Endothelial cell of umbilical vein (primary cell): Measurements from ENCODE around the gene CXCR5. TPM values are rescaled to one million over a fixed set of nuclear protein-coding genes. Genes with fewer than 3 reads are reported as not detected.

Experiments used
- BruUV-seq: library from RNA; stranded (reverse); fragments of 400-500 nt; replicated peaks from 2 replicates; lab custom pipeline; 2021; lab: Mats Ljungman, UMichigan
- CTCF ChIA-PET: fragments of 300-600, 350-600 bp; sonication (Branson Sonifier 250); formaldehyde crosslinking; loops from one replicate; lab custom pipeline; 2021; ENCODE audit warnings: antibody characterized with exemption, inconsistent platforms; lab: Charles Lee
- POLR2A ChIA-PET: fragments of 300-600, 350-600 bp; sonication (Branson Sonifier 250); formaldehyde crosslinking; loops from one replicate; lab custom pipeline; 2021; ENCODE audit warnings: antibody characterized with exemption, inconsistent platforms; lab: Charles Lee
- DNase-seq: peaks from one replicate; pipeline ENCODE4 v3.0.0-alpha.2; 2011; ENCODE audit warnings: low read depth, low spot score
- FAIRE-seq: peaks from 2 replicates; lab custom pipeline; 2011; peaks lifted over from hg19 to GRCh38; lab: Jason Lieb, UNC
- H2AFZ ChIP-seq: 2 replicates; pipeline ENCODE4 v1.6.0; 2012; ENCODE audit warnings: low read depth, low read length, control low read depth, inconsistent platforms
- H3K27ac ChIP-seq: 2 replicates; pipeline ENCODE4 v1.5.1; 2011; ENCODE audit warnings: low read depth, mild to moderate bottlenecking, control low read depth, low read length, moderate library complexity; ENCODE audit not compliant: insufficient read depth
- H3K27me3 ChIP-seq, 2 experiments: 2 replicates each; pipeline versions ENCODE4 v1.6.0 to v1.6.1; 2011; ENCODE audit warnings: low read length in 2 of 2, mixed read lengths in 1 of 2; ENCODE audit not compliant: control insufficient read depth in 2 of 2, insufficient read depth in 2 of 2
- H3K36me3 ChIP-seq, 2 experiments: 2 replicates in 1 of 2; 3 replicates in 1 of 2; pipeline ENCODE4 v1.5.1; 2011; ENCODE audit warnings: low read length in 2 of 2, mild to moderate bottlenecking in 1 of 2, moderate library complexity in 1 of 2; ENCODE audit not compliant: control insufficient read depth in 2 of 2, insufficient read depth in 2 of 2; ENCODE audit errors: extremely low read depth in 1 of 2
- H3K4me1 ChIP-seq: 3 replicates; pipeline ENCODE4 v1.5.1; 2011; ENCODE audit warnings: mild to moderate bottlenecking, low read length; ENCODE audit not compliant: control insufficient read depth, insufficient read depth; ENCODE audit errors: extremely low read depth
- H3K4me2 ChIP-seq: 2 replicates; pipeline ENCODE4 v1.6.1; 2011; ENCODE audit warnings: low read length, control low read depth, mixed read lengths; ENCODE audit not compliant: insufficient read depth
- H3K4me3 ChIP-seq, 3 experiments: fragments of 200-600 bp in 1 of 3; sonication (generic), shearing (Covaris generic) in 1 of 3; replicated peaks in 1 of 3; 2 replicates each; pipeline ENCODE4 v1.5.1; 2011 to 2016; ENCODE audit warnings: control low read depth in 3 of 3, low read length in 3 of 3, mild to moderate bottlenecking in 2 of 3, inconsistent platforms in 1 of 3, low read depth in 1 of 3, moderate library complexity in 1 of 3; ENCODE audit not compliant: insufficient read depth in 1 of 3
- H3K79me2 ChIP-seq: 2 replicates; pipeline ENCODE4 v1.6.0; 2012; ENCODE audit warnings: low read length, inconsistent platforms; ENCODE audit not compliant: control insufficient read depth, insufficient read depth
- H3K9ac ChIP-seq: replicated peaks from 2 replicates; pipeline ENCODE3; 2011; ENCODE audit warnings: low read length, control low read depth; ENCODE audit not compliant: insufficient read depth; ENCODE audit errors: extremely low read depth
- H3K9me1 ChIP-seq: replicated peaks from 3 replicates; pipeline ENCODE4 v1.6.0; 2011; ENCODE audit warnings: mild to moderate bottlenecking, low read length; ENCODE audit not compliant: control insufficient read depth, insufficient read depth; ENCODE audit errors: extremely low read depth
- H3K9me3 ChIP-seq: replicated peaks from 2 replicates; pipeline ENCODE4 v1.5.1; 2012; ENCODE audit warnings: low read length, inconsistent platforms; ENCODE audit not compliant: control insufficient read depth, insufficient read depth
- H4K20me1 ChIP-seq: replicated peaks from 2 replicates; pipeline ENCODE3; 2011; ENCODE audit warnings: mild to moderate bottlenecking, low read length; ENCODE audit not compliant: control insufficient read depth, insufficient read depth; ENCODE audit errors: extremely low read depth
- CTCF ChIP-seq, 2 donors: IDR thresholded peaks; 1 replicate in 1 of 2; 2 replicates in 1 of 2; pipeline ENCODE4 v1.5.1; 2011; ENCODE audit warnings: low read length in 2 of 2, mild to moderate bottlenecking in 2 of 2, moderate library complexity in 2 of 2, control low read depth in 1 of 2, inconsistent platforms in 1 of 2, low read depth in 1 of 2; ENCODE audit not compliant: insufficient read depth in 1 of 2; ENCODE audit errors: extremely low read depth in 1 of 2
- EZH2 ChIP-seq: IDR thresholded peaks from 2 replicates; pipeline ENCODE4 v1.6.1; 2012; ENCODE audit warnings: borderline replicate concordance, low read depth, mild to moderate bottlenecking, moderate library complexity, low read length, inconsistent platforms; ENCODE audit not compliant: severe bottlenecking
- FOS ChIP-seq: IDR thresholded peaks from 2 replicates; pipeline ENCODE4 v1.6.1; 2011; ENCODE audit warnings: mild to moderate bottlenecking, low read length, moderate library complexity, borderline replicate concordance; ENCODE audit not compliant: insufficient read depth
- GATA2 ChIP-seq: IDR thresholded peaks from 2 replicates; pipeline ENCODE4 v1.7.0; 2011; ENCODE audit warnings: low read depth, mild to moderate bottlenecking, moderate library complexity, mixed read lengths, low read length; ENCODE audit not compliant: insufficient read length, insufficient read depth
- JUN ChIP-seq: IDR thresholded peaks from 2 replicates; pipeline ENCODE4 v1.6.1; 2011; ENCODE audit warnings: borderline replicate concordance, low read depth; ENCODE audit not compliant: insufficient read length, insufficient read depth
- MAX ChIP-seq: IDR thresholded peaks from 2 replicates; pipeline ENCODE4 v1.6.1; 2011; ENCODE audit not compliant: insufficient read depth, insufficient read length
- MYC ChIP-seq: IDR thresholded peaks from one replicate; pipeline ENCODE4 v1.6.1; 2011; ENCODE audit warnings: mild to moderate bottlenecking, low read depth, low read length
- POLR2A ChIP-seq: IDR thresholded peaks from 2 replicates; pipeline ENCODE4 v1.6.1; 2012; ENCODE audit warnings: low read depth, mild to moderate bottlenecking, control low read depth, low read length
- POLR2AphosphoS5 ChIP-seq: IDR thresholded peaks from 2 replicates; pipeline ENCODE4 v1.6.1; 2012; ENCODE audit warnings: low read depth, mild to moderate bottlenecking, control low read depth, low read length, moderate library complexity; ENCODE audit not compliant: insufficient read depth
- dilution Hi-C: fragments of 300-500 bp; cut with MboI; formaldehyde crosslinking; loops from one replicate; pipeline ENCODE4 v1.15.0; 2019; ENCODE audit warnings: low sequenced_read_pairs; ENCODE audit not compliant: extremely low pct_ligation_motif_present
- intact Hi-C: fragments of 100-400 bp; cut with micrococcal nuclease; formaldehyde crosslinking; loops from one replicate; pipeline ENCODE4 v1.10.0; 2022
- polyA plus RNA-seq, 4 experiments: library from polyadenylated mRNA; depleted of rRNA in 3 of 4; stranded (reverse) in 3 of 4; unstranded in 1 of 4; fragments of >200 nt; gene quantifications; 2 replicates each; pipeline versions ENCODE4 v1.2.1 to v1.2.3, GENCODE V29; 2011 to 2012; ENCODE audit warnings: missing spikeins in 1 of 4
- total RNA-seq: library from RNA; stranded (reverse); gene quantifications from 2 replicates; pipeline ENCODE4 v1.2.3, GENCODE V29; 2021

CXCR5 gene
- total and polyA plus RNA-seq, 2 donors (not counting 3 experiments of a cell fraction or from before 2014, with no cell fraction given) = not detected

DNA sequence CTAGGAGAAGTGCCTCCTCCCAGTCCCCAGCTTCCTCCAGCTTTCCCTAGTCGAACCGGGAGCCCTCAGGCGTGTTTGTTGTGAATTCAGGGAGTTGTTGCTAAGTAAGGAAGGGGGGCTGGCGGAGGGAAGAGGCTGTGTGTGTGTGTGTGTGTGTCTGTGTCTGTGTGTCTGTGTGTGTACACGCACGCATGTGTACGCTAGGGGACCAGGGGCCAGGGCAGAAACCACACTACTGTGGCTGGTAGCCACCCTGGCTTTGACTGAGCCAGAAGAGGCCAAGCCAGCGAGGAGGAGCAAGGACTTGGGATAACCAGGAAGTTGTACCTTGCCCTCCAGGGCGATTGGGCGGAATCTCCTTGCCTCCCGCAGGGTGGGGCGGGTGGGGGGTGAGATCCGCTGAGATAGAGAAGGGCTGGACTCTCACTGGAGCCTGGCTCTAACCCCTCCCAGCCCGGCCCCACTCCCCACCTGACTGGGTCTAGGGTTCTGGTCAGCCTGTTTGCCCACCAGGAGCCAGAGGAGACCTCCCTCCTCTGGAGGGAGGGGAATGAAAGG lies 34.5 kb downstream of the CXCR5 start:
- Histone ChIP-seq H3K36me3 (no peaks in the 10 kb centered on the region), H2AFZ (no peak overlapping the region), H3K9me3 (no peaks in the 10 kb centered on the region), H3K4me1 (peaks cover 77% of the 10 kb centered on the region), H3K4me3 (no peak overlapping the region), H3K27me3 (no peaks in the 10 kb centered on the region), H3K4me2 (no peak overlapping the region), H4K20me1 (no peaks in the 10 kb centered on the region), H3K9me1 (no peaks in the 10 kb centered on the region), H3K79me2 (peaks cover 75% of the 10 kb centered on the region), H3K9ac (peak overlapping the region; percentile 48), H3K27ac (peak overlapping the region; percentile 62)
- FAIRE-seq (peak; percentile 61), DNase-seq (peak; percentile 75)
- no peak for TF ChIP-seq MYC
- no peak for TF ChIP-seq MAX
- no peak for TF ChIP-seq CTCF (IDR thresholded peaks at IDR 0.05; ENCODE audit: extremely low read depth in 1 of 2, insufficient read depth in 1 of 2, low read depth in 1 of 2, low read length in 2 of 2)
- no peak for TF ChIP-seq FOS
- TF ChIP-seq JUN = no peak
- TF ChIP-seq GATA2 = no peak
- TF ChIP-seq POLR2A = no peak
- no peak for TF ChIP-seq POLR2AphosphoS5
- TF ChIP-seq EZH2 = no peak
- no TSS peak for BruUV-seq
- POLR2A ChIA-PET = no interaction called here
- CTCF ChIA-PET = no interaction called here
- dilution Hi-C loops = no loop called here
- intact Hi-C loops = no loop called here
